GM12878 (cell line): ENCODE results near the gene METTL17. TPM values are rescaled to one million over a fixed set of nuclear protein-coding genes. Genes with fewer than 3 reads are reported as not detected.

Experiments
- ATAC-seq: fragments of 200-7000 bp; cut with Tn5 transposase; 3 replicates; pipeline ENCODE4 v1.9.1; 2020; ENCODE audit warnings: mild to moderate bottlenecking, moderate library complexity
- BruUV-seq: library from RNA; stranded (reverse); fragments of 400-500 nt; replicated peaks from 2 replicates; lab custom pipeline; 2021; lab: Mats Ljungman, UMichigan
- CTCF ChIA-PET: fragments of 300-600 bp; sonication (Branson Sonifier 250); formaldehyde crosslinking; extraction: SDS; loops from one replicate; lab custom pipeline; 2021; ENCODE audit warnings: inconsistent platforms; lab: Yijun Ruan, JAX
- POLR2A ChIA-PET: fragments of 350-600 bp; formaldehyde crosslinking; extraction: SDS; loops from one replicate; lab custom pipeline; 2021; ENCODE audit warnings: inconsistent platforms; lab: Charles Lee
- RAD21 ChIA-PET: fragments of 300-600 bp; sonication (Branson Sonifier 250); formaldehyde crosslinking; loops from one replicate; lab custom pipeline; 2023; ENCODE audit warnings: antibody characterized with exemption; ENCODE audit not compliant: unreplicated experiment; lab: Charles Lee
- SMC1A ChIA-PET: fragments of 300-600 bp; sonication (Branson Sonifier 250); formaldehyde crosslinking; loops from one replicate; lab custom pipeline; 2023; ENCODE audit not compliant: unreplicated experiment, uncharacterized antibody; lab: Charles Lee
- DNase-seq: peaks from one replicate; pipeline ENCODE4 v3.0.0-alpha.2; 2011; ENCODE audit warnings: low read depth, low spot score
- FAIRE-seq: peaks from 3 replicates; lab custom pipeline; 2011; peaks lifted over from hg19 to GRCh38; lab: Jason Lieb, UNC
- H2AFZ ChIP-seq: 2 replicates; pipeline ENCODE4 v1.6.0; 2011; ENCODE audit warnings: low read depth, low read length, control low read depth; ENCODE audit not compliant: control insufficient read depth
- H3K27ac ChIP-seq: 2 replicates; pipeline ENCODE4 v1.5.1; 2011; ENCODE audit warnings: control low read depth; ENCODE audit not compliant: control insufficient read depth, insufficient read depth
- H3K27me3 ChIP-seq, 2 experiments: replicated peaks in 1 of 2; 2 replicates each; pipeline versions ENCODE4 v1.6.0 to v1.6.1; 2011; ENCODE audit warnings: low read length in 1 of 2; ENCODE audit not compliant: control insufficient read depth in 2 of 2, insufficient read depth in 2 of 2
- H3K36me3 ChIP-seq, 2 experiments: 2 replicates each; pipeline ENCODE4 v1.5.1; 2011; ENCODE audit warnings: low read length in 1 of 2; ENCODE audit not compliant: control insufficient read depth in 2 of 2, insufficient read depth in 2 of 2
- H3K4me1 ChIP-seq: 2 replicates; pipeline ENCODE4 v1.6.1; 2011; ENCODE audit warnings: mild to moderate bottlenecking, low read length, moderate library complexity, mixed read lengths; ENCODE audit not compliant: control insufficient read depth, insufficient read depth
- H3K4me2 ChIP-seq: 2 replicates; pipeline ENCODE4 v1.6.0; 2011; ENCODE audit warnings: control low read depth; ENCODE audit not compliant: control insufficient read depth, insufficient read depth
- H3K4me3 ChIP-seq: fragments of 200-600 bp; sonication (generic); 2 replicates; pipeline ENCODE4 v1.5.1; 2016
- H3K79me2 ChIP-seq: 2 replicates; pipeline ENCODE4 v1.6.0; 2011; ENCODE audit warnings: low read length; ENCODE audit not compliant: control insufficient read depth, insufficient read depth
- H3K9ac ChIP-seq: 2 replicates; pipeline ENCODE4 v1.8.0; 2011; ENCODE audit warnings: low read length, control low read depth, mixed read lengths; ENCODE audit not compliant: control insufficient read depth, insufficient read depth
- H3K9me3 ChIP-seq: replicated peaks from 3 replicates; pipeline ENCODE4 v1.5.1; 2011; ENCODE audit warnings: mild to moderate bottlenecking, low read length; ENCODE audit not compliant: control insufficient read depth, insufficient read depth
- H4K20me1 ChIP-seq: 2 replicates; pipeline ENCODE4 v1.6.0; 2011; ENCODE audit not compliant: control insufficient read depth, insufficient read depth
- ATF7 ChIP-seq: fragments of 450-650 bp; IDR thresholded peaks from 2 replicates; pipeline ENCODE4 v1.6.1; 2016; ENCODE audit warnings: low read depth, mild to moderate bottlenecking
- CHD2 ChIP-seq: IDR thresholded peaks from 2 replicates; pipeline ENCODE4 v1.6.1; 2011; ENCODE audit warnings: low read depth, low read length, improper control_type of control experiment, borderline replicate concordance
- PKNOX1 ChIP-seq: fragments of 450-650 bp; IDR thresholded peaks from 2 replicates; pipeline ENCODE4 v1.6.1; 2016; ENCODE audit warnings: mild to moderate bottlenecking
- YY1 ChIP-seq: IDR thresholded peaks from 2 replicates; pipeline ENCODE4 v1.6.1; 2011; ENCODE audit warnings: low read depth, mild to moderate bottlenecking, low read length
- ZNF622 ChIP-seq: fragments of 450-650 bp; IDR thresholded peaks from 2 replicates; pipeline ENCODE4 v1.6.1; 2017; ENCODE audit warnings: mild to moderate bottlenecking, inconsistent platforms
- WGBS: methylation state at CpG from one replicate; pipeline ENCODE4 v1.1.6; 2016; ENCODE audit warnings: low lambda C conversion rate; ENCODE audit not compliant: insufficient replicate concordance, insufficient coverage; ENCODE audit errors: missing lambda C conversion rate; 5-methylcytosine and 5-hydroxymethylcytosine counted together
- in situ Hi-C: fragments of 300-500 bp; cut with MboI; formaldehyde crosslinking; loops from 9 replicates; pipeline ENCODE4 v1.14.3; 2018; ENCODE audit warnings: mixed read lengths
- intact Hi-C: fragments of 100-400 bp; cut with micrococcal nuclease; formaldehyde crosslinking; loops from one replicate; pipeline ENCODE4 v1.14.2; 2022; ENCODE audit not compliant: unreplicated experiment
- polyA plus RNA-seq, 11 experiments: library from polyadenylated mRNA; depleted of rRNA in 4 of 11; unstranded in 6 of 11; stranded (reverse) in 5 of 11; fragments of >200 nt; fragmentation: Nextera tagmentation in 4 of 11; fragmentation: Illumina TruSeq in 1 of 11; extraction: Ambion mirVana in 4 of 11; extraction: Trizol in 1 of 11; gene quantifications; 1 replicate in 1 of 11; 2 replicates in 10 of 11; pipeline versions ENCODE4 v1.2.1 to v1.2.3, GENCODE V29; 2011 to 2016; ENCODE audit warnings: inconsistent platforms in 2 of 11, missing spikeins in 2 of 11, low read depth in 1 of 11
- total RNA-seq, 4 experiments: library from RNA; depleted of rRNA in 3 of 4; stranded (reverse); fragments of >200 nt in 3 of 4; fragmentation: Illumina TruSeq in 1 of 4; extraction: Trizol in 1 of 4; gene quantifications; 2 replicates each; pipeline versions ENCODE4 v1.2.1 to v1.2.3, GENCODE V29; 2013 to 2021

Gene METTL17
- total and polyA plus RNA-seq, 10 of the 15 experiments (the other 5 are each of a cell fraction or from before 2014, with no cell fraction given), result 70.4 to 130 (median 97.5) TPM

GRCh38 chr14:21038441-21039422 is 49.0 kb downstream of the METTL17 start:
- in situ Hi-C loops, result no loop called here
- TF ChIP-seq ZNF622, result no peak
- TF ChIP-seq ATF7, result no peak
- no peak for TF ChIP-seq CHD2
- no peak for TF ChIP-seq YY1
- no peak for TF ChIP-seq PKNOX1
- TF ChIP-seq, all 136 proteins: peak for 0
- POLR2A ChIA-PET, result no interaction called here
- no peak for ATAC-seq
- Histone ChIP-seq H3K79me2 (no peaks in the 10 kb centered on the region), H3K9ac (no peak overlapping the region), H3K4me3 (no peak overlapping the region), H3K9me3 (no peaks in the 10 kb centered on the region), H3K4me1 (peaks cover 8% of the 10 kb centered on the region), H3K36me3 (no peaks in the 10 kb centered on the region), H3K27me3 (peaks cover 0 to 2% of the 10 kb centered on the region in 2 experiments; a peak in 2 of 4 replicates), H3K27ac (no peak overlapping the region), H4K20me1 (no peaks in the 10 kb centered on the region), H2AFZ (no peak overlapping the region), H3K4me2 (no peak overlapping the region)
- no peak for DNase-seq
- CTCF ChIA-PET, result interaction anchor here (1.7 to 4.3 kb wide), 3 partner anchors 12 to 27 kb away, joined by 6 to 57 read pairs (median 8); no protein-coding TSS in a partner anchor
- intact Hi-C loops, result no loop called here
- WGBS, result 48% methylated on average over 10 of the region's 10 CpGs
- SMC1A ChIA-PET, result interaction anchor here (3.8 kb wide), 1 partner anchor 24 kb away, joined by 36 read pairs; no protein-coding TSS in a partner anchor
- RAD21 ChIA-PET, result interaction anchor here (1.3 to 3.5 kb wide), 2 partner anchors 24 to 66 kb away, joined by 4 to 24 read pairs; no protein-coding TSS in a partner anchor
- BruUV-seq, result no TSS peak
- FAIRE-seq, result no peak
